HG02763 (cell line): ENCODE measurements around the gene CRIP3.

Source experiments
- ATAC-seq: cut with Tn5 transposase; IDR thresholded peaks from one replicate; pipeline ENCODE4 v1.9.1; 2021; ENCODE audit warnings: mild to moderate bottlenecking, moderate library complexity; ENCODE audit not compliant: unreplicated experiment

CRIP3 gene

GRCh38 chr6:43258180-43258579 is 50.4 kb downstream of the CRIP3 start:
- no peak for ATAC-seq

DNA sequence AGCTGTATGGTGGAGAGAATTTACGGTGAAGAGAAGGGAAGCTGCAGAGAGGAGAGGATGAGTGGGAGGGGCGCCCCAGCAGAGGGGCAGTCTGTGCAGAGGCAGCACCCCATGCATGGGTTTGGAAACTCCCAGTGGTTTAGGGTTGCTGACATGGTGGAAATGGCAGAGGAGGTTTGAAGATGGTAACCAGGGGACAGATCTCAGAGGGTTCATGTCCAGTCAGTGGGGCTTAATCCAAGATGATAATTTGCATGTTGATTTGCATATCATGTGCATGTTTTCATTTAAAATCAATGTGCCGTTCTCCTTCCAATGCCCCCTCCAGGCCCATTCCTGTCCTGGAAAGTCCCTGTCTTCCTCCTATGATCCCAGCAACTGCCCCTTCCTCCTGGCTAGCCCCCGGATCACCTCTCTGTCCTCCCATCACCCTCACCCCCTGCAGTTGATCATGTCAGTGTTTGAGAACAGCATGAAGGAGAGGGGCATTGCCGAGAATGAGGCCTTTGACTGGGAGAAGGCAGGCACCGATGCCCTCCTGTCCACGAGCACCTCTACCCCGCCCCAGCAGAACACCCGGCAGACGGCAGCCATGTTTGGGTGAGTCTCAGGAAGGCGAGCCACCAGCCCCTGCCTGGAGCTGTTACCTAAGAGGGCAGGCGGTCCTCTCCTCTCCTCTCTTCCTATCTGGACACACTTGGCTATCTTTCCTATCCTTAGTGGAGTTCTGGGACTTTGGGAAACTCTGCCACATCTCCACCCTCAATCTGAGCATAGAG is 51.1 kb downstream of the CRIP3 start:
- no peak for ATAC-seq

GRCh38 chr6:43256670-43257366 is 51.8 kb downstream of the CRIP3 start:
- no peak for ATAC-seq
